Natural killer cell (primary cell): ENCODE measurements around the gene ADCY5. TPM values are rescaled to one million over a fixed set of nuclear protein-coding genes. Genes with fewer than 3 reads are reported as not detected.
"Not testable (repeated sequence)": the region's sequence is repeated elsewhere in the genome, so short reads cannot be mapped to it uniquely, and the experiment has no call there.

Experiments used
- ATAC-seq, 3 donors: fragments of 150-1000 bp in 2 of 3; fragments of 200-7000 bp in 1 of 3; cut with Tn5 transposase; 1 replicate in 1 of 3; 2 replicates in 2 of 3; pipeline ENCODE4 v1.10.0; 2021; ENCODE audit warnings: mild to moderate bottlenecking in 2 of 3, moderate library complexity in 2 of 3
- DNase-seq, 2 donors: peaks; one replicate each; pipeline versions ENCODE4 v3.0.0 to v3.0.0-alpha.2; 2013 to 2021; ENCODE audit warnings: mixed read lengths in 1 of 2
- H3K27ac ChIP-seq: one replicate; pipeline ENCODE4 v1.5.1; 2013; ENCODE audit warnings: mild to moderate bottlenecking, low read length
- H3K27me3 ChIP-seq: one replicate; pipeline ENCODE4 v1.6.1; 2013; ENCODE audit warnings: low read length; ENCODE audit not compliant: control insufficient read depth, insufficient read depth
- H3K36me3 ChIP-seq: one replicate; pipeline ENCODE4 v1.6.1; 2013; ENCODE audit warnings: low read length; ENCODE audit not compliant: control insufficient read depth, insufficient read depth
- H3K4me1 ChIP-seq: one replicate; pipeline ENCODE4 v1.6.1; 2013; ENCODE audit warnings: low read length; ENCODE audit not compliant: control insufficient read depth, insufficient read depth
- H3K4me3 ChIP-seq: one replicate; pipeline ENCODE4 v1.5.1; 2013; ENCODE audit warnings: low read length
- H3K9me3 ChIP-seq: one replicate; pipeline ENCODE4 v1.6.1; 2013; ENCODE audit warnings: low read length; ENCODE audit not compliant: control insufficient read depth, insufficient read depth
- H3K27ac Mint-ChIP-seq, 2 donors: one replicate each; pipeline ENCODE4 v1.8.0; 2022; ENCODE audit warnings: mild to moderate bottlenecking in 2 of 2, mixed read lengths in 2 of 2, moderate library complexity in 1 of 2
- H3K27me3 Mint-ChIP-seq, 2 donors: one replicate each; pipeline ENCODE4 v1.8.0; 2022; ENCODE audit warnings: low read depth in 2 of 2, mixed read lengths in 2 of 2
- H3K36me3 Mint-ChIP-seq: one replicate; pipeline ENCODE4 v1.8.0; 2022; ENCODE audit warnings: mixed read lengths
- H3K4me1 Mint-ChIP-seq, 2 donors: one replicate each; pipeline ENCODE4 v1.8.0; 2022; ENCODE audit warnings: mixed read lengths in 2 of 2
- H3K4me3 Mint-ChIP-seq: one replicate; pipeline ENCODE4 v1.8.0; 2022; ENCODE audit warnings: mild to moderate bottlenecking, moderate library complexity, mixed read lengths
- H3K9me3 Mint-ChIP-seq, 2 donors: one replicate each; pipeline ENCODE4 v1.8.0; 2022; ENCODE audit warnings: mixed read lengths in 2 of 2
- WGBS: methylation state at CpG from one replicate; pipeline ENCODE4 v1.1.7; 2013; ENCODE audit warnings: missing lambda C conversion rate; ENCODE audit not compliant: insufficient coverage; 5-methylcytosine and 5-hydroxymethylcytosine counted together
- intact Hi-C: fragments of 100-400 bp; cut with micrococcal nuclease; formaldehyde crosslinking; loops from one replicate; pipeline ENCODE4 v1.14.2; 2022
- total RNA-seq, 4 donors: library from RNA; stranded (reverse); fragments of 120-200 nt in 1 of 4; gene quantifications; one replicate each; pipeline versions ENCODE4 v1.2.3 to v1.2.4, GENCODE V29; 2013 to 2022
- TF ChIP-seq, protein P1 (sequence below): fragments of 200-600 bp; IDR thresholded peaks from one replicate; pipeline ENCODE4 v1.8.0; 2022; ENCODE audit warnings: antibody characterized with exemption

Gene ADCY5
- total RNA-seq, 3 donors from 2014 or later (not counting 1 experiment from before 2014, with no cell fraction given), result not detected

DNA sequence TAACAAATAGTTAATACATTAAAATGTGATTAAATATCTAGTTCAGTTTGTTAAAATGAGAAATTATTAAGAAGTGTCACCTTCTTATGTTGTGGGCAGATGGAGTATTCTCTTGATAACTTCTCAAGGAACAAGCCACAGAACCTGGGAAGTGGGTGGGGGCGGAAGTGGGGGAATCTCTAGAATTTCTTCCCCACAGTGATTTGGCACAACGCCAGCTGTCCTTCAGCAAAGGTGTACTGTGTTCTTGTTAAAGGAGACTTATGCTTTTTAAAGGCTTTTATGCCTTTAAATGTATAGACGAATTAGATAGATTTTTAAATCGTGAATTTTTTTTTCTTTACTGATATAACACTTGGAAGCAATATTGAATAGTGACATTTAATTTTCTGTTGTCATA lies 204.8 kb downstream of the ADCY5 start:
- WGBS, result 83% methylated on average over 3 of the region's 4 CpGs
- ATAC-seq, result no peak
- Histone ChIP-seq H3K4me1 (no peaks in the 10 kb centered on the region), H3K36me3 (peaks cover 33% of the 10 kb centered on the region), H3K27me3 (no peaks in the 10 kb centered on the region), H3K4me3 (no peak overlapping the region), H3K9me3 (no peaks in the 10 kb centered on the region), H3K27ac (no peak overlapping the region)
- Mint-ChIP-seq H3K4me3 (no peak overlapping the region), H3K36me3 (peaks cover 15% of the 10 kb centered on the region), H3K4me1 (peaks cover 15 to 16% of the 10 kb centered on the region in 2 donors), H3K27me3 (no peaks in the 10 kb centered on the region), H3K27ac (no peak overlapping the region), H3K9me3 (no peaks in the 10 kb centered on the region)
- TF ChIP-seq, protein P1, sequence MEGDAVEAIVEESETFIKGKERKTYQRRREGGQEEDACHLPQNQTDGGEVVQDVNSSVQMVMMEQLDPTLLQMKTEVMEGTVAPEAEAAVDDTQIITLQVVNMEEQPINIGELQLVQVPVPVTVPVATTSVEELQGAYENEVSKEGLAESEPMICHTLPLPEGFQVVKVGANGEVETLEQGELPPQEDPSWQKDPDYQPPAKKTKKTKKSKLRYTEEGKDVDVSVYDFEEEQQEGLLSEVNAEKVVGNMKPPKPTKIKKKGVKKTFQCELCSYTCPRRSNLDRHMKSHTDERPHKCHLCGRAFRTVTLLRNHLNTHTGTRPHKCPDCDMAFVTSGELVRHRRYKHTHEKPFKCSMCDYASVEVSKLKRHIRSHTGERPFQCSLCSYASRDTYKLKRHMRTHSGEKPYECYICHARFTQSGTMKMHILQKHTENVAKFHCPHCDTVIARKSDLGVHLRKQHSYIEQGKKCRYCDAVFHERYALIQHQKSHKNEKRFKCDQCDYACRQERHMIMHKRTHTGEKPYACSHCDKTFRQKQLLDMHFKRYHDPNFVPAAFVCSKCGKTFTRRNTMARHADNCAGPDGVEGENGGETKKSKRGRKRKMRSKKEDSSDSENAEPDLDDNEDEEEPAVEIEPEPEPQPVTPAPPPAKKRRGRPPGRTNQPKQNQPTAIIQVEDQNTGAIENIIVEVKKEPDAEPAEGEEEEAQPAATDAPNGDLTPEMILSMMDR, result no peak
- intact Hi-C loops, result no loop called here
- DNase-seq, result peak in 1 of 2 donors; percentile 55

DNA sequence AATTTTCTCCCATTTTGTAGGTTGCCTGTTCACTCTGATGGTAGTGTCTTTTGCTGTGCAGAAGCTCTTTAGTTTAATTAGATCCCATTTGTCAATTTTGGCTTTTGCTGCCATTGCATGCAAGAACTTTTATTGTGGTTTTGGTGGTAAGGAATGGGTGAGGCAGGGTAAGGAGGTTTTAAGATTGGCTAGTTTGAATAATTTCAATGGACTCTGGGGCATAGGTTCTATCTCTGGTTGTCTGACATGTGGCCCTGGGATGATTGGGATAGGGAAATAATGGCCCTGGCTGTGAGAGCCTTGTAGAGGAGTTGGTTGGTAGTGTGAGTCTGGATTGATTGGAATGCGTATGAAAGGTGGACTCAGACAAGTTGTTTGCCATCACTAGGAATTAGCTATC lies 209.1 kb downstream of the ADCY5 start:
- no peaks in the 10 kb centered on the region for H3K9me3 ChIP-seq
- TF ChIP-seq, protein P1, result no peak
- intact Hi-C loops, result no loop called here
- no peak overlapping the region for H3K4me3 ChIP-seq
- 100% methylated on average over 1 of the region's 1 CpG for WGBS
- no peaks in the 10 kb centered on the region for H3K36me3 Mint-ChIP-seq
- H3K27ac ChIP-seq, result no peak overlapping the region
- no peak overlapping the region for H3K4me3 Mint-ChIP-seq
- H3K36me3 ChIP-seq, result peaks cover 5% of the 10 kb centered on the region
- peaks cover 15 to 16% of the 10 kb centered on the region in 2 donors for H3K4me1 Mint-ChIP-seq
- no peak overlapping the region for H3K27ac Mint-ChIP-seq
- no peaks in the 10 kb centered on the region for H3K27me3 Mint-ChIP-seq
- H3K27me3 ChIP-seq, result no peaks in the 10 kb centered on the region
- H3K4me1 ChIP-seq, result no peaks in the 10 kb centered on the region
- ATAC-seq (no peak), DNase-seq (no peak)
- H3K9me3 Mint-ChIP-seq, result no peaks in the 10 kb centered on the region

DNA sequence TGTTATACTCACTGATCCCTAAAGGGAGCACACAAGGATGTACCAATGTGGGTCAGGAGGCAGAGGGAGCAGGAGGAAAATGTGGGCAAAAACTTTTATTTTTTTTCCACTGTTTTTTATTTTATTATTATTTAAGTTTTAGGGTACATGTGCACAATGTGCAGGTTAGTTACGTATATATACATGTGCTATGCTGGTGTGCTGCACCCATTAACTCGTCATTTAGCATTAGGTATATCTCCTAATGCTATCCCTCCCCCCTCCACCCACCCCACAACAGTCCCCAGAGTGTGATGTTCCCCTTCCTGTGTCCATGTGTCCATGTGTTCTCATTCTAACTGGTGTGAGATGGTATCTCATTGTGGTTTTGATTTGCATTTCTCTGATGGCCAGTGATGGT lies 209.7 kb downstream of the ADCY5 start:
- H3K4me3 ChIP-seq, H3K27ac Mint-ChIP-seq, H3K4me1 ChIP-seq, H3K36me3 ChIP-seq, H3K27me3 ChIP-seq, intact Hi-C loops, H3K9me3 Mint-ChIP-seq, H3K27me3 Mint-ChIP-seq, ATAC-seq, H3K9me3 ChIP-seq, H3K36me3 Mint-ChIP-seq, DNase-seq, H3K27ac ChIP-seq, H3K4me3 Mint-ChIP-seq: not testable (repeated sequence)
- H3K4me1 Mint-ChIP-seq, result peaks cover 9 to 16% of the 10 kb centered on the region in 2 donors
- no CpG with 5 or more reads among the region's 2 CpGs for WGBS

DNA sequence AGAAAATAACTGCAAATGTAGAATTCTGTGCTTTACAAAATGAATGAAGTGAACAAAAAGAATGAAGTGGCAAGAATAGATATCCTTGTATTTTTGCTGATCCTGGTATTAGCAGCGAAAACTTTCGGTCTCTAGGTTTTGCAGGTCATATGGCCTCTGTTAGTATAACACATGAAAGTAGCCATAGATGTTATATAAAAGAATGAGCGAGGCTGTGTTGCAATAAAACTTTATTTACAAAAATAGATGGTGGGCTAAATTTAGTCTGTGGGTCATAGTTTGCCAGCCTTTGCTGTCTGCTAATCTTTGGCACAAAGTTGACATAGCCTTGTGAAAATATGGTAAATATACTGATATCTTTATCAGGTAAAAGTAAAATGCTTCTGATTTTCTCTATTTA lies 212.0 kb downstream of the ADCY5 start:
- intact Hi-C loops, result no loop called here
- H3K27ac Mint-ChIP-seq, result no peak overlapping the region
- H3K27me3 Mint-ChIP-seq, result no peaks in the 10 kb centered on the region
- TF ChIP-seq, protein P1, result no peak
- H3K4me1 Mint-ChIP-seq, result peaks cover 6 to 9% of the 10 kb centered on the region in 2 donors
- H3K9me3 ChIP-seq, result no peaks in the 10 kb centered on the region
- ATAC-seq (no peak), DNase-seq (no peak)
- H3K9me3 Mint-ChIP-seq, result no peaks in the 10 kb centered on the region
- peaks cover 9% of the 10 kb centered on the region for H3K36me3 ChIP-seq
- WGBS, result 100% methylated on average over 3 of the region's 3 CpGs
- no peak overlapping the region for H3K4me3 Mint-ChIP-seq
- H3K27ac ChIP-seq, result no peak overlapping the region
- H3K36me3 Mint-ChIP-seq, result no peaks in the 10 kb centered on the region
- no peaks in the 10 kb centered on the region for H3K4me1 ChIP-seq
- no peak overlapping the region for H3K4me3 ChIP-seq
- no peaks in the 10 kb centered on the region for H3K27me3 ChIP-seq

Other genes starting within 250 kb of the ADCY5 start
- gene SEC22A, start 247.1 kb downstream of the ADCY5 start, total RNA-seq, result 10 to 100 TPM; 16.4 to 21.2 (median 17.0) TPM
- 10 to 100 TPM; 16.1 to 34.1 (median 24.6) TPM for gene HACD2, start 136.0 kb upstream of the ADCY5 start, total RNA-seq